Fibroblast of pulmonary artery (primary cell): ENCODE measurements around the gene HYDIN.

Source experiments
- DNase-seq: peaks from one replicate; pipeline ENCODE4 v3.0.0-alpha.2; 2010; ENCODE audit warnings: low read depth
- H3K4me3 ChIP-seq: replicated peaks from 2 replicates; pipeline ENCODE4 v1.5.1; 2011; ENCODE audit warnings: low read depth, mild to moderate bottlenecking, control low read depth, low read length, moderate library complexity
- CTCF ChIP-seq: IDR thresholded peaks from 2 replicates; pipeline ENCODE4 v1.5.1; 2011; ENCODE audit warnings: mild to moderate bottlenecking, control low read depth, low read length, inconsistent platforms; ENCODE audit errors: missing control alignments

HYDIN gene

GRCh38 chr16:71259086-71259485, 28.6 kb upstream of the HYDIN start:
- DNase-seq, result no peak
- no peak for TF ChIP-seq CTCF
- H3K4me3 ChIP-seq, result no peak overlapping the region

- no peak for TF ChIP-seq CTCF
- H3K4me3 ChIP-seq, result no peak overlapping the region
- no peak for DNase-seq
Measured at GRCh38 chr16:71258372-71258771, 27.9 kb upstream of the HYDIN start.

GRCh38 chr16:71257768-71258167, 27.2 kb upstream of the HYDIN start:
- no peak for TF ChIP-seq CTCF
- no peak for DNase-seq
- H3K4me3 ChIP-seq, result no peak overlapping the region

GRCh38 chr16:71255721-71256120, 25.2 kb upstream of the HYDIN start:
- TF ChIP-seq CTCF, result no peak
- no peak for DNase-seq
- H3K4me3 ChIP-seq, result no peak overlapping the region

GRCh38 chr16:71254832-71255525, 24.5 kb upstream of the HYDIN start:
- no peak for TF ChIP-seq CTCF
- no peak for DNase-seq
- no peak overlapping the region for H3K4me3 ChIP-seq

- no peak for TF ChIP-seq CTCF
- DNase-seq, result peak; percentile 26
Measured at GRCh38 chr16:71250461-71251235, 20.1 kb upstream of the HYDIN start.

GRCh38 chr16:71249399-71249798, 18.9 kb upstream of the HYDIN start:
- H3K4me3 ChIP-seq, result no peak overlapping the region
- TF ChIP-seq CTCF, result no peak
- no peak for DNase-seq

More at GRCh38 chr16:71250461-71251235, 20.1 kb upstream of the HYDIN start:
- no peak overlapping the region for H3K4me3 ChIP-seq
